IMR-90 (cell line): ENCODE data around the gene DNAH5. TPM values are rescaled to one million over a fixed set of nuclear protein-coding genes. Genes with fewer than 3 reads are reported as not detected.

ENCODE experiments used
- ATAC-seq: fragments of 200-7000 bp; cut with Tn5 transposase; 2 replicates; pipeline ENCODE4 v1.9.1; 2020; ENCODE audit warnings: low read depth, mild to moderate bottlenecking, moderate library complexity
- BruUV-seq: library from RNA; stranded (reverse); fragments of 400-500 nt; replicated peaks from 2 replicates; lab custom pipeline; 2021; lab: Mats Ljungman, UMichigan
- CTCF ChIA-PET: fragments of 300-600 bp; formaldehyde crosslinking; extraction: SDS; loops from one replicate; lab custom pipeline; 2021; ENCODE audit warnings: antibody characterized with exemption; lab: Yijun Ruan, JAX
- POLR2A ChIA-PET: fragments of 300-600 bp; sonication (Branson Sonifier 250); formaldehyde crosslinking; loops from one replicate; lab custom pipeline; 2022; ENCODE audit warnings: antibody characterized with exemption; ENCODE audit not compliant: unreplicated experiment; lab: Charles Lee
- DNase-seq: peaks from one replicate; pipeline ENCODE4 v3.0.0; 2013
- H2AFZ ChIP-seq: replicated peaks from 2 replicates; pipeline ENCODE3; 2013; ENCODE audit warnings: low read length, mild to moderate bottlenecking; ENCODE audit not compliant: poor library complexity
- H2AK5ac ChIP-seq: 2 replicates; pipeline ENCODE4 v1.6.1; 2013; ENCODE audit warnings: low read depth, low read length, inconsistent platforms
- H2AK9ac ChIP-seq: replicated peaks from 2 replicates; pipeline ENCODE3; 2013; ENCODE audit warnings: mild to moderate bottlenecking, low read depth, low read length, moderate library complexity; ENCODE audit not compliant: poor library complexity
- H2BK120ac ChIP-seq: 2 replicates; pipeline ENCODE4 v1.6.1; 2013; ENCODE audit warnings: low read depth, low read length, inconsistent platforms
- H2BK15ac ChIP-seq: 3 replicates; pipeline ENCODE4 v1.6.1; 2013; ENCODE audit warnings: low read depth, low read length, inconsistent platforms
- H2BK20ac ChIP-seq: 2 replicates; pipeline ENCODE4 v1.6.1; 2013; ENCODE audit warnings: low read depth, mild to moderate bottlenecking, inconsistent platforms, low read length, moderate library complexity
- H2BK5ac ChIP-seq: 2 replicates; pipeline ENCODE4 v1.6.1; 2013; ENCODE audit warnings: mild to moderate bottlenecking, low read depth, low read length, inconsistent platforms; ENCODE audit not compliant: poor library complexity, severe bottlenecking
- H3K14ac ChIP-seq: replicated peaks from 2 replicates; pipeline ENCODE4 v1.6.1; 2013; ENCODE audit warnings: low read depth, low read length, inconsistent platforms
- H3K18ac ChIP-seq: 2 replicates; pipeline ENCODE4 v1.6.1; 2013; ENCODE audit warnings: low read depth, low read length, control low read depth
- H3K23ac ChIP-seq: 2 replicates; pipeline ENCODE4 v1.6.1; 2013; ENCODE audit warnings: low read depth, low read length, inconsistent platforms
- H3K27ac ChIP-seq: 2 replicates; pipeline ENCODE4 v1.5.1; 2013; ENCODE audit warnings: mild to moderate bottlenecking, control low read depth, low read length; ENCODE audit not compliant: insufficient read depth
- H3K27me3 ChIP-seq: 2 replicates; pipeline ENCODE4 v1.6.1; 2013; ENCODE audit warnings: low read length; ENCODE audit not compliant: control insufficient read depth, insufficient read depth
- H3K36me3 ChIP-seq: 2 replicates; pipeline ENCODE4 v1.6.1; 2013; ENCODE audit warnings: low read length, mixed read lengths; ENCODE audit not compliant: control insufficient read depth, insufficient read depth
- H3K4ac ChIP-seq: 2 replicates; pipeline ENCODE4 v1.6.1; 2013; ENCODE audit warnings: low read depth, low read length, inconsistent platforms
- H3K4me1 ChIP-seq: 2 replicates; pipeline ENCODE4 v1.6.1; 2013; ENCODE audit warnings: low read length, mixed read lengths; ENCODE audit not compliant: control insufficient read depth, insufficient read depth
- H3K4me2 ChIP-seq: 2 replicates; pipeline ENCODE4 v1.6.1; 2013; ENCODE audit warnings: low read depth, mild to moderate bottlenecking, control low read depth, low read length, moderate library complexity
- H3K4me3 ChIP-seq: 2 replicates; pipeline ENCODE4 v1.5.1; 2013; ENCODE audit warnings: low read depth, mild to moderate bottlenecking, control low read depth, low read length, moderate library complexity; ENCODE audit not compliant: insufficient read depth
- H3K56ac ChIP-seq: 2 replicates; pipeline ENCODE4 v1.6.1; 2013; ENCODE audit warnings: low read length, inconsistent platforms; ENCODE audit not compliant: insufficient read depth; ENCODE audit errors: extremely low read depth
- H3K79me1 ChIP-seq, 2 experiments: 2 replicates each; pipeline ENCODE4 v1.6.1; 2013; ENCODE audit warnings: low read length in 2 of 2, inconsistent platforms in 1 of 2, low read depth in 1 of 2
- H3K9ac ChIP-seq: 2 replicates; pipeline ENCODE4 v1.6.1; 2013; ENCODE audit warnings: low read depth, low read length, control low read depth
- H3K9me1 ChIP-seq: 2 replicates; pipeline ENCODE4 v1.6.1; 2013; ENCODE audit warnings: low read length, inconsistent platforms; ENCODE audit not compliant: insufficient read depth
- H3K9me3 ChIP-seq: 2 replicates; pipeline ENCODE4 v1.6.1; 2013; ENCODE audit warnings: low read length; ENCODE audit not compliant: control insufficient read depth, insufficient read depth
- H4K20me1 ChIP-seq: 2 replicates; pipeline ENCODE4 v1.6.1; 2013; ENCODE audit warnings: low read length, inconsistent platforms; ENCODE audit not compliant: insufficient read depth
- H4K5ac ChIP-seq: 2 replicates; pipeline ENCODE4 v1.6.1; 2013; ENCODE audit warnings: mild to moderate bottlenecking, low read depth, low read length, control low read depth
- H4K8ac ChIP-seq, 2 experiments: 2 replicates each; pipeline ENCODE4 v1.6.1; 2013; ENCODE audit warnings: low read depth in 2 of 2, low read length in 2 of 2, control low read depth in 1 of 2, inconsistent platforms in 1 of 2
- H4K91ac ChIP-seq: 2 replicates; pipeline ENCODE4 v1.6.1; 2013; ENCODE audit warnings: low read depth, low read length, inconsistent platforms; ENCODE audit not compliant: insufficient read depth
- CEBPB ChIP-seq: IDR thresholded peaks from 2 replicates; pipeline ENCODE4 v1.6.1; 2012; ENCODE audit warnings: low read depth, low read length, improper control_type of control experiment
- CHD1 ChIP-seq: IDR thresholded peaks from 2 replicates; pipeline ENCODE4 v1.6.1; 2012; ENCODE audit warnings: low read depth, low read length, improper control_type of control experiment
- CTCF ChIP-seq: conservative IDR thresholded peaks from 2 replicates; pipeline ENCODE4 v1.5.1; 2012; ENCODE audit warnings: mild to moderate bottlenecking, low read depth, low read length, improper control_type of control experiment
- ELK1 ChIP-seq: fragments of 150-350 bp; IDR thresholded peaks from 2 replicates; pipeline ENCODE4 v1.6.1; 2016; ENCODE audit warnings: low read depth, mild to moderate bottlenecking, low read length, moderate library complexity, borderline replicate concordance
- FOS ChIP-seq: fragments of 150-350 bp; IDR thresholded peaks from 2 replicates; pipeline ENCODE4 v1.6.1; 2016; ENCODE audit warnings: low read depth, low read length
- MAFK ChIP-seq: IDR thresholded peaks from 2 replicates; pipeline ENCODE4 v1.6.1; 2012; ENCODE audit warnings: low read depth, low read length, improper control_type of control experiment
- MAZ ChIP-seq: IDR thresholded peaks from 2 replicates; pipeline ENCODE4 v1.6.1; 2012; ENCODE audit warnings: low read depth, mild to moderate bottlenecking, low read length, improper control_type of control experiment, moderate library complexity, borderline replicate concordance
- MXI1 ChIP-seq: IDR thresholded peaks from 2 replicates; pipeline ENCODE4 v1.6.1; 2012; ENCODE audit warnings: low read depth, mild to moderate bottlenecking, low read length, moderate library complexity, borderline replicate concordance
- NFE2L2 ChIP-seq: fragments of 150-350 bp; IDR thresholded peaks from 2 replicates; pipeline ENCODE4 v1.6.1; 2016; ENCODE audit warnings: low read depth, mild to moderate bottlenecking, low read length
- POLR2A ChIP-seq: IDR thresholded peaks from 2 replicates; pipeline ENCODE4 v1.6.1; 2012; ENCODE audit warnings: mild to moderate bottlenecking, low read depth, low read length
- RAD21 ChIP-seq: IDR thresholded peaks from 2 replicates; pipeline ENCODE4 v1.6.1; 2012; ENCODE audit warnings: low read length, improper control_type of control experiment
- RCOR1 ChIP-seq: IDR thresholded peaks from 2 replicates; pipeline ENCODE4 v1.6.1; 2012; ENCODE audit warnings: mild to moderate bottlenecking, low read length, improper control_type of control experiment; ENCODE audit not compliant: insufficient replicate concordance
- RFX5 ChIP-seq: IDR thresholded peaks from 2 replicates; pipeline ENCODE4 v1.8.0; 2012; ENCODE audit warnings: low read depth, mild to moderate bottlenecking, low read length, moderate library complexity
- USF2 ChIP-seq: fragments of 150-350 bp; IDR thresholded peaks from 2 replicates; pipeline ENCODE4 v1.6.1; 2017; ENCODE audit warnings: mild to moderate bottlenecking, antibody characterized with exemption, low read length, low read depth
- WGBS, 2 experiments: methylation state at CpG; one replicate each; pipeline versions ENCODE4 v1.1.5 to v1.1.7; 2013; ENCODE audit warnings: missing lambda C conversion rate in 2 of 2; ENCODE audit not compliant: insufficient read length in 1 of 2; ENCODE audit errors: extremely low coverage in 2 of 2; 5-methylcytosine and 5-hydroxymethylcytosine counted together
- dilution Hi-C: fragments of 300-500 bp; cut with HindIII; formaldehyde crosslinking; loops from one replicate; pipeline ENCODE4 v1.14.3; 2018; ENCODE audit warnings: low sequenced_read_pairs; ENCODE audit not compliant: unreplicated experiment
- in situ Hi-C: fragments of 300-500 bp; cut with MboI; formaldehyde crosslinking; loops from 3 replicates; pipeline ENCODE4 v1.14.3; 2019; ENCODE audit warnings: low sequenced_read_pairs, inconsistent platforms, mixed read lengths
- intact Hi-C: fragments of 100-400 bp; cut with micrococcal nuclease; formaldehyde crosslinking; loops from 2 replicates; pipeline ENCODE4 v1.10.0; 2022
- polyA plus RNA-seq, 3 experiments: library from polyadenylated mRNA; depleted of rRNA; stranded (reverse); fragments of >200 nt; gene quantifications; 2 replicates each; pipeline ENCODE4 v1.2.3, GENCODE V29; 2012; ENCODE audit warnings: low replicate concordance in 1 of 3
- total RNA-seq: library from RNA; depleted of rRNA; stranded (reverse); fragments of >200 nt; gene quantifications from 2 replicates; pipeline ENCODE4 v1.2.3, GENCODE V29; 2012

Gene DNAH5
- total and polyA plus RNA-seq, 2 of the 4 experiments (the other 2 are of a cell fraction) = 1.9 to 4.3 TPM

- dilution Hi-C loops = no loop called here
- no peaks in the 10 kb centered on the region for H3K36me3 ChIP-seq
- no peak overlapping the region; the same call in 1 of the 2 replicates for H3K4me2 ChIP-seq
- peak overlapping the region; percentile 10; the same call in 1 of the 2 replicates for H2AK5ac ChIP-seq
- ATAC-seq (peak; percentile 54), DNase-seq (peak; percentile 81)
- peak overlapping the region; percentile 45 for H4K91ac ChIP-seq
- peak overlapping the region; percentile 93 for H2BK20ac ChIP-seq
- H4K5ac ChIP-seq = peak overlapping the region; percentile 84
- peak overlapping the region; percentile 89 for H2BK120ac ChIP-seq
- peak overlapping the region; percentile 49; the same call in 1 of the 2 replicates for H3K56ac ChIP-seq
- in situ Hi-C loops = loop anchor here (5.0 to 25.0 kb wide), 2 partner anchors 154 to 674 kb away; partner anchors contain the start of genes OTULIN and TRIO
- peak overlapping the region; percentile 81 for H3K27ac ChIP-seq
- peak overlapping the region; percentile 89 for H2BK5ac ChIP-seq
- no CpG with 5 or more reads among the region's 7 CpGs for WGBS, 2 experiments
- peaks cover 34 to 69% of the 10 kb centered on the region in 2 experiments for H3K79me1 ChIP-seq
- CTCF ChIA-PET = interaction anchor here (0.6 to 0.7 kb wide), 3 partner anchors 338 to 526 kb away, joined by 3 read pairs; no protein-coding TSS in a partner anchor
- H3K4me1 ChIP-seq = peaks cover 21% of the 10 kb centered on the region
- peak overlapping the region; percentile 77 for H3K9ac ChIP-seq
- no peaks in the 10 kb centered on the region for H3K27me3 ChIP-seq
- no peaks in the 10 kb centered on the region for H3K9me3 ChIP-seq
- H2AK9ac ChIP-seq = no peak overlapping the region
- H2AFZ ChIP-seq = no peak overlapping the region
- H3K23ac ChIP-seq = peak overlapping the region; percentile 10; the same call in 1 of the 2 replicates
- no peak overlapping the region for H3K4me3 ChIP-seq
- H3K4ac ChIP-seq = peak overlapping the region; percentile 86
- POLR2A ChIA-PET = interaction anchor here (1.1 kb wide), 1 partner anchor 47 kb away, joined by 9 read pairs; no protein-coding TSS in a partner anchor
- peak overlapping the region; percentile 18 for H3K14ac ChIP-seq
- H3K18ac ChIP-seq = peak overlapping the region; percentile 95
- intact Hi-C loops = loop anchor here (1.0 to 10.0 kb wide), 7 partner anchors 121 to 659 kb away; partner anchors contain the start of gene TRIO
- H4K20me1 ChIP-seq = 0 out of 2 replicates have a peak, but pooled peaks cover 4% of the 10 kb centered on the region
- H3K9me1 ChIP-seq = peaks cover 14% of the 10 kb centered on the region
- no TSS peak for BruUV-seq
- H2BK15ac ChIP-seq = peak overlapping the region; percentile 45; the same call in 1 of the 3 replicates
- peak overlapping the region; percentile 11 to 75; a peak in 3 of 4 replicates for H4K8ac ChIP-seq
- TF ChIP-seq RFX5 (no peak), USF2 (no peak), RAD21 (peak; percentile 95), FOS (no peak), NFE2L2 (no peak), RCOR1 (no peak), CTCF (peak; percentile 89), MAZ (no peak), POLR2A (peak; percentile 51; the same call in 1 of the 2 replicates), MXI1 (peak; percentile 36; the same call in 1 of the 2 replicates), CEBPB (no peak), MAFK (no peak), CHD1 (no peak), ELK1 (no peak)
Observed at GRCh38 chr5:13987843-13988464, 43.5 kb upstream of the DNAH5 start.
